Neural crest cell (in vitro differentiated cells): ENCODE measurements around the gene SNED1. TPM values are rescaled to one million over a fixed set of nuclear protein-coding genes. Genes with fewer than 3 reads are reported as not detected.

Source experiments
- DNase-seq: peaks from one replicate; pipeline ENCODE4 v3.0.0; 2021; ENCODE audit warnings: low read depth, mixed read lengths, low spot score
- H3K27ac Mint-ChIP-seq: one replicate; pipeline ENCODE4 v1.8.0; 2021; ENCODE audit warnings: mild to moderate bottlenecking, mixed read lengths; ENCODE audit not compliant: unreplicated experiment
- H3K27me3 Mint-ChIP-seq: 2 replicates; pipeline ENCODE4 v1.8.0; 2021; ENCODE audit warnings: low read depth, mild to moderate bottlenecking, mixed read lengths
- H3K36me3 Mint-ChIP-seq: 2 replicates; pipeline ENCODE4 v1.8.0; 2021; ENCODE audit warnings: low read depth, mild to moderate bottlenecking, mixed read lengths
- H3K4me1 Mint-ChIP-seq: 2 replicates; pipeline ENCODE4 v1.8.0; 2021; ENCODE audit warnings: mixed read lengths
- H3K4me3 Mint-ChIP-seq: one replicate; pipeline ENCODE4 v1.8.0; 2021; ENCODE audit warnings: mild to moderate bottlenecking, mixed read lengths
- H3K9me3 Mint-ChIP-seq: 2 replicates; pipeline ENCODE4 v1.8.0; 2021; ENCODE audit warnings: mixed read lengths
- CTCF ChIP-seq: fragments of 200-600 bp; sonication (generic); conservative IDR thresholded peaks from 2 replicates; pipeline ENCODE4 v1.5.0; 2021; ENCODE audit warnings: antibody characterized with exemption, mild to moderate bottlenecking
- total RNA-seq: library from RNA; stranded (reverse); gene quantifications from 2 replicates; pipeline ENCODE4 v1.2.1, GENCODE V29; 2021

The SNED1 gene
- total RNA-seq, 1 donor from 2014 or later = 0.30 TPM

DNA sequence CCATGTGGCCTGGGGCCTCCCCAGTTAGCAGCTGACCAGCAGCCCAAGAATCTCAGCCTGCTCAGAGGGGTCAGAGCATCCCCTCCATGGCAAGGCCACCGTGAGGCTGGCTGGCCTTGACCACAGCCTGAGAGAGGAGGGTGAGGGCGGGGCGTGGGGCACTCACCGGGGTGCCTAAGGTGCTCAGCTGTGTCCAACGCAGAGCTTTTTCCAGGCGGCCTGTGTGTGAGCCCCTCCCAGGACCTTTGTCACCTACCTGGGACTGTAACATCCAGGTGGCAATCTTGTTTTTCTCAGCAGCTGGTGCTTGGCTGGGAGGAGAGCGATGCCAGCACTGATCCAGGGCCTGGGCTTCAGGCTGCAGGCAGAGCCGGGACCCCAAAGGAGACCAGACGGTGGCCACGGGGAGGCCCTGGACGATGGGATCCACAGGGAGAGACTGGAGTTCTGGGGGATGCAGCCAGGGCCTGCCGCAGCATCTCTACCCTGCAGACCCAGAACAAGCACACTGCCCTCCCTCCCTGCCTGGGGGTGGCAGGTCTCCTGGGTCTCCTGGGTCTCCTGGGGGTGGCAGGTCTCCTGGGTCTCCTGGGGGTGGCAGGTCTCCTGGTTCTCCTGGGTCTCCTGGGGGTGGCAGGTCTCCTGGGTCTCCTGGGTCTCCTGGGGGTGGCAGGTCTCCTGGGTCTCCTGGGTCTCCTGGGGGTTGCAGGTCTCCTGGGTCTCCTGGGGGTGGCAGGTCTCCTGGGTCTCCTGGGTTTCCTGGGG is 12.3 kb downstream of the SNED1 start:
- H3K9me3 Mint-ChIP-seq = peaks cover 4% of the 10 kb centered on the region
- no peak for TF ChIP-seq CTCF
- DNase-seq = no peak
- peaks cover under 1% of the 10 kb centered on the region for H3K36me3 Mint-ChIP-seq
- H3K27me3 Mint-ChIP-seq = peaks cover 10% of the 10 kb centered on the region
- no peak overlapping the region for H3K27ac Mint-ChIP-seq
- peaks cover 7% of the 10 kb centered on the region for H3K4me1 Mint-ChIP-seq
- no peak overlapping the region for H3K4me3 Mint-ChIP-seq

DNA sequence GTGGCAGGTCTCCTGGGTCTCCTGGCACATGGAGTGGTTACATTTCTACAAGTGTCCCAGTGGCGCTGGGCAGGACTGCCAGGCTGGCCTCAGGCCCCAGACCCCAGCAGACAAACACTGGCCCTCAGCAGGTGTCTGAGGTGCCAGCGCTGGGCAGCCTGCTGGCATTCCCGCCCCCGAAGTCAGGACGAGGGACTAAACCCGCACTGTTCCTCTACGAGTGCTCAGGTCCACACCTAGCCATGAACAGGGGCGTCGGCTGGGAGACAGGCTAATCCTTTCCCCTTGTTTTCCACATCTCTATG is 12.8 kb downstream of the SNED1 start:
- no peak overlapping the region for H3K4me3 Mint-ChIP-seq
- H3K27me3 Mint-ChIP-seq = peaks cover 8% of the 10 kb centered on the region
- DNase-seq = no peak
- peaks cover 7% of the 10 kb centered on the region for H3K4me1 Mint-ChIP-seq
- no peak overlapping the region for H3K27ac Mint-ChIP-seq
- no peak for TF ChIP-seq CTCF
- H3K36me3 Mint-ChIP-seq = no peaks in the 10 kb centered on the region
- H3K9me3 Mint-ChIP-seq = peaks cover under 1% of the 10 kb centered on the region

GRCh38 chr2:241011751-241012510 is 13.5 kb downstream of the SNED1 start:
- TF ChIP-seq CTCF = no peak
- Mint-ChIP-seq H3K27ac (no peak overlapping the region), H3K36me3 (no peaks in the 10 kb centered on the region), H3K27me3 (peaks cover 4% of the 10 kb centered on the region), H3K4me1 (peaks cover 7% of the 10 kb centered on the region), H3K4me3 (no peak overlapping the region), H3K9me3 (no peaks in the 10 kb centered on the region)
- DNase-seq = no peak

- Mint-ChIP-seq H3K4me3 (no peak overlapping the region), H3K9me3 (no peaks in the 10 kb centered on the region), H3K27ac (no peak overlapping the region), H3K27me3 (no peaks in the 10 kb centered on the region), H3K4me1 (peaks cover 7% of the 10 kb centered on the region), H3K36me3 (no peaks in the 10 kb centered on the region)
- TF ChIP-seq CTCF = no peak
- DNase-seq = no peak
These were observed 15.8 kb downstream of the SNED1 start for GRCh38 chr2:241014224-241014623.

DNA sequence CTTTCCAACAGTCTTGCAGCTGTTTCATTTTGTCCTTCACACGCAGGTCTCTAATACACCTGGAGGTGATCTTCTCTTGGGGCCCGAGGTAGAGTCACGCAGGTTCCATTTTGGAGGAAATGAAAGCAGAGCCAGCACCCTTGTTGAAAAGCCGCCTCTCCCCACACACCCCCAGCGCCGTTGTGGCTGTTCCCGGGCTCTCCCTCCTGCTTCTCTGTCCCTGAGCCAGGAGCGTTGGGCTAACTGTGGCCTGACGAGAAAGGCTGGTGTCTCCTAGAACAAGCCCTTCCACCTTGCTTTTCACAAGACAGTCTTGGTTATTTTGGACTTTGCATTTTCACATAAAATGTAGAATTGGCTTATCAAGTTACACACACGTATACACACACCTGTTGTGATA is 16.3 kb downstream of the SNED1 start:
- no peak for DNase-seq
- Mint-ChIP-seq H3K27ac (no peak overlapping the region), H3K36me3 (no peaks in the 10 kb centered on the region), H3K4me3 (no peak overlapping the region), H3K9me3 (no peaks in the 10 kb centered on the region), H3K27me3 (no peaks in the 10 kb centered on the region), H3K4me1 (peaks cover 6% of the 10 kb centered on the region)
- no peak for TF ChIP-seq CTCF
